Omental fat pad (tissue), 4 donors: Measurements from ENCODE around the gene GAD2. TPM values are rescaled to one million over a fixed set of nuclear protein-coding genes. Genes with fewer than 3 reads are reported as not detected.
"Not testable (repeated sequence)": the region's sequence is repeated elsewhere in the genome, so short reads cannot be mapped to it uniquely, and the experiment has no call there.

Experiments
- ATAC-seq: fragments of 150-250 bp; one replicate; pipeline ENCODE4 v1.9.1; 2016; ENCODE audit warnings: mild to moderate bottlenecking, moderate library complexity; ENCODE audit not compliant: low FRiP score
- DNase-seq: peaks from one replicate; pipeline ENCODE4 v3.0.0-alpha.2; 2019; ENCODE audit warnings: low spot score
- CTCF ChIP-seq, 3 donors: fragments of 450-650 bp; IDR thresholded peaks; one replicate each; pipeline ENCODE4 v1.5.1; 2016 to 2017; ENCODE audit warnings: antibody characterized with exemption in 3 of 3, mild to moderate bottlenecking in 3 of 3, moderate library complexity in 2 of 3
- total RNA-seq, 4 donors: library from RNA; depleted of rRNA; stranded (reverse); fragments of >200 nt; gene quantifications; one replicate each; pipeline ENCODE4 v1.1.0, GENCODE V29; 2016

The GAD2 gene
- total RNA-seq, 4 donors from 2014 or later = not detected

GRCh38 chr10:26331371-26331770 lies 114.8 kb downstream of the GAD2 start:
- ATAC-seq (no peak), DNase-seq (no peak)
- no peak for TF ChIP-seq CTCF (IDR thresholded peaks at IDR 0.05)

GRCh38 chr10:26334232-26334931 lies 117.8 kb downstream of the GAD2 start:
- ATAC-seq = no peak
- TF ChIP-seq CTCF (IDR thresholded peaks at IDR 0.05) = no peak

GRCh38 chr10:26334932-26335573 lies 118.5 kb downstream of the GAD2 start:
- TF ChIP-seq CTCF (IDR thresholded peaks at IDR 0.05) = peak in 1 of 3 donors; percentile 26
- ATAC-seq = peak; percentile 80
- DNase-seq = no peak

More at GRCh38 chr10:26334232-26334931, 117.8 kb downstream of the GAD2 start:
- DNase-seq = no peak

- ATAC-seq = no peak
- TF ChIP-seq CTCF (IDR thresholded peaks at IDR 0.05) = no peak
Observed at GRCh38 chr10:26335574-26336093, 119.1 kb downstream of the GAD2 start.

GRCh38 chr10:26336979-26337378 lies 120.4 kb downstream of the GAD2 start:
- no peak for TF ChIP-seq CTCF (IDR thresholded peaks at IDR 0.05)
- no peak for DNase-seq
- ATAC-seq = no peak

More at GRCh38 chr10:26335574-26336093, 119.1 kb downstream of the GAD2 start:
- no peak for DNase-seq

GRCh38 chr10:26341701-26342100 lies 125.1 kb downstream of the GAD2 start:
- ATAC-seq (no peak), DNase-seq (no peak)

GRCh38 chr10:26348821-26349417 lies 132.3 kb downstream of the GAD2 start:
- DNase-seq, ATAC-seq: not testable (repeated sequence)

More at GRCh38 chr10:26341701-26342100, 125.1 kb downstream of the GAD2 start:
- no peak for TF ChIP-seq CTCF (IDR thresholded peaks at IDR 0.05)
